Endothelial cell (in vitro differentiated cells): ENCODE results near the gene FBXO47. TPM values are rescaled to one million over a fixed set of nuclear protein-coding genes. Genes with fewer than 3 reads are reported as not detected.

Experiments
- DNase-seq: peaks from one replicate; pipeline ENCODE4 v3.0.0; 2021; ENCODE audit warnings: low spot score
- H3K27ac Mint-ChIP-seq: one replicate; pipeline ENCODE4 v1.8.0; 2021; ENCODE audit warnings: mixed read lengths, inconsistent platforms; ENCODE audit not compliant: unreplicated experiment
- H3K27me3 Mint-ChIP-seq: one replicate; pipeline ENCODE4 v1.8.0; 2021; ENCODE audit warnings: mild to moderate bottlenecking, moderate library complexity, mixed read lengths, inconsistent platforms; ENCODE audit not compliant: unreplicated experiment
- H3K36me3 Mint-ChIP-seq: one replicate; pipeline ENCODE4 v1.8.0; 2021; ENCODE audit warnings: mild to moderate bottlenecking, low read depth, mixed read lengths, inconsistent platforms; ENCODE audit not compliant: unreplicated experiment
- H3K4me1 Mint-ChIP-seq: one replicate; pipeline ENCODE4 v1.8.0; 2021; ENCODE audit warnings: mild to moderate bottlenecking, mixed read lengths, inconsistent platforms; ENCODE audit not compliant: unreplicated experiment
- H3K4me3 Mint-ChIP-seq: one replicate; pipeline ENCODE4 v1.8.0; 2021; ENCODE audit warnings: mild to moderate bottlenecking, mixed read lengths, inconsistent platforms; ENCODE audit not compliant: unreplicated experiment
- H3K9me3 Mint-ChIP-seq: one replicate; pipeline ENCODE4 v1.8.0; 2021; ENCODE audit warnings: mixed read lengths, inconsistent platforms; ENCODE audit not compliant: unreplicated experiment
- CTCF ChIP-seq: fragments of 200-600 bp; sonication (generic); IDR thresholded peaks from one replicate; pipeline ENCODE4 v1.5.0; 2021; ENCODE audit warnings: antibody characterized with exemption; ENCODE audit not compliant: unreplicated experiment
- microRNA-seq: library from miRNA; unstranded; fragments of <30 nt; microRNA quantifications from one replicate; pipeline ENCODE4, GENCODE V29; 2020; ENCODE audit not compliant: unreplicated experiment
- total RNA-seq: library from RNA; stranded (reverse); fragmentation: NEBNext Ultra II Directional; extraction: Animal tissue kit (Norgen Biotek cat#: 25700); gene quantifications from one replicate; pipeline ENCODE4 v1.2.1, GENCODE V29; 2021; ENCODE audit not compliant: unreplicated experiment

The FBXO47 gene
- total RNA-seq, 1 donor from 2014 or later, result not detected

DNA sequence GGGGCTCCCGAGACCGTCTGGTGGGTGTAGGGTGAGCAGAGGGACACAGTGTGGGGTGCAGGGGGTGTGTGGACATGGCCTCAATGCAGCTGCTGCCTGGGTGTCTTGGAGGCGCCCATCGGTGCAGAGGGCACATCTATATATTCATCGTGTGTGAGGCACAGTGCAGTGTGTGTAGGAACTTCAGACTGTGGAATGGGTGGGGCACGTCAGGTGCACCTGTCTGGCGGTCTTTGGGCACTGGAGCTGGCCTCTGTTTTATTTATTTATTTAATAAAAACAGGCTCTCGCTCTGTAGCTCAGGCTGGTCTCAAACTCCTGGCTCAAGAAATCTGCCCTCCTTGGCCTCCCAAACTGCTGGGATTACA lies 80.6 kb downstream of the FBXO47 start:
- Mint-ChIP-seq H3K4me3 (peak overlapping the region; percentile 21), H3K4me1 (peaks cover 47% of the 10 kb centered on the region), H3K9me3 (no peaks in the 10 kb centered on the region), H3K27me3 (peaks cover 2% of the 10 kb centered on the region), H3K36me3 (peaks cover 23% of the 10 kb centered on the region), H3K27ac (no peak overlapping the region)
- TF ChIP-seq CTCF, result no peak
- DNase-seq, result no peak

Small RNA genes within 50 kb of the gene (microRNA-seq; reads per million reads assigned to microRNA genes)
- 0.56 reads per million for gene MIR6779

Other genes with a start within 250 kb of the FBXO47 start
- 17.0 TPM for gene CISD3, start 237.1 kb downstream of the FBXO47 start, total RNA-seq
- gene PCGF2, start 219.1 kb downstream of the FBXO47 start, total RNA-seq, result 79.4 TPM
- gene PSMB3, start 214.7 kb downstream of the FBXO47 start, total RNA-seq, result 175 TPM
- gene PIP4K2B, start 167.8 kb downstream of the FBXO47 start, total RNA-seq, result 91.7 TPM
- gene CWC25, start 142.1 kb downstream of the FBXO47 start, total RNA-seq, result 18.1 TPM
- gene RPL23, start 113.7 kb downstream of the FBXO47 start, total RNA-seq, result 2,464 TPM
- gene LASP1, start 97.3 kb downstream of the FBXO47 start, total RNA-seq, result 146 TPM
- 3.7 TPM for gene PLXDC1, start 184.2 kb upstream of the FBXO47 start, total RNA-seq
- not detected for gene ARL5C, start 198.8 kb upstream of the FBXO47 start, total RNA-seq
- gene CACNB1, start 230.3 kb upstream of the FBXO47 start, total RNA-seq, result 10.2 TPM
- 1,851 TPM for gene RPL19, start 232.9 kb upstream of the FBXO47 start, total RNA-seq